ENCODE results near the gene TNP2.

TNP2 gene

DNA sequence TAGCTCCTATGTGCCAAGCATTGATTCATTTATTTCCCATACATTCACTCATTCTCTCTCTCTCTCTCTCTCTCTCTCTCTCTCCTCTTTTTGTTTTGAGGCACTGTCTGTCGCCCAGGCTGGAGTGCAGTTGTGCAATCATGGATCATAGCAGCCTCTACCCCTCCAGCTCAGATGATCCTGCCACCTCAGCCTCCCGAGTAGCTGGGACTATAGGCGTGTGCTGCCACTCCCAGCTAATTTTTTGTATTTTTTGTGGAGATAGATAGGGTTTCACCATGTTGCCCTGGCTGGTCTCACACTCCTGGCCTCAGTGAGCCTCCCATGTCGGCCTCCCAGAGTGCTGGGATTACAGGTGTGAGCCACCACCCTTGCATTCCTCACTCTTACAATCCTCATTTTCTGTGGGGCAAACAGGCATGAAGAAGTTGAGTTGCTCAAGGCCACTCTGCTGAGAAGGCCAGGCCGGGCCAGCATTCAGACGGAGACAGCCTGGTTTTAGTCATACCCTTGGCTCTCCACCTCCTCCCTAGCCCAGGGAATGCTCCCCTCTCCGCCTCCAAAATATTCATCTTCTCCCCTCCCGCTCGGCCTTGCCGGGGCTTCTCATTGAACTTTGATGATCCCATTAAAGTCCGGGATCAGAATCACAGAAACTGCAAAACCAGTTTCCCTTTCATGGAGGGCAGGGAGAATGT is 7.9 kb upstream of the TNP2 start:
- DNase-seq: no peak

DNA sequence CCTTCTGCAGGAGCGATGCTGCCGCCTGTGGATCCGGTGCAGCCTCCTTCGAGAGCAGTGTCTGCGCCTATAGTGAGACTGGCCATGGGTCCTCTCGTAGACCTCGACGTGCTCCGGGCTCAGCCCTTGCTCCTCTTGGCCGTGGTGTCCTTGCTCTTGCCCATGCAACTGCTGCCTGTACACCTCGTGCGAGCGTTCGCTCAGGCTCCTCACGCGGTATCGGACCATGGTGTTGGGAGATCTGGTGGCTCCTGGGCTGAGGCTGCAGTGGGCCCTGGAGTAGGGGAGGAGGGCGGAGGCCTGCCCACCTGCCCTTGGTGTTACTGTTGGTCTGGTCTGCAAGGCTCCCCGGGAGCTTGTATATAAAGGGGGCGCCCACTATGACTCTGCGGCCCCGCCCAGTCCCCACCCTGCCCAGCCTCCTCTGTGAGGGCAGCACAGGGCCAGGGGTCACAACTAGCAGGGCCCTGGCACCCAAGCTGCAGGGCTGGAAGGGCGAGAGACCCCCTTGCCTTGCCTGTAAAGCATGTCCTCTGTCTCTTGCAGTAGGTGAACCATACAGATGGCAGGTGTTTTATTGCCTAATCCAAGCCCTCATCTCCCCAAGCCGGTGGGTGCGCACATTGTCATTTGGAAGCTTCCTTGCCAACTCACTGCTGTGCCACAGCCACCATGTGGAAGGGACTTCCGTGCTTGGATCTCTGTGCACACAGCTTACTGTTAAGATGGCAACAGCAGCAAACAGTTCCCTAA is 7.2 kb upstream of the TNP2 start, which contains the start of gene PRM2:
TSS of gene PRM2 (minus strand) at position 338 of the 753 bp plus-strand sequence. CDS start at position 228, 110 bp downstream.
- DNase-seq: no peak

DNA sequence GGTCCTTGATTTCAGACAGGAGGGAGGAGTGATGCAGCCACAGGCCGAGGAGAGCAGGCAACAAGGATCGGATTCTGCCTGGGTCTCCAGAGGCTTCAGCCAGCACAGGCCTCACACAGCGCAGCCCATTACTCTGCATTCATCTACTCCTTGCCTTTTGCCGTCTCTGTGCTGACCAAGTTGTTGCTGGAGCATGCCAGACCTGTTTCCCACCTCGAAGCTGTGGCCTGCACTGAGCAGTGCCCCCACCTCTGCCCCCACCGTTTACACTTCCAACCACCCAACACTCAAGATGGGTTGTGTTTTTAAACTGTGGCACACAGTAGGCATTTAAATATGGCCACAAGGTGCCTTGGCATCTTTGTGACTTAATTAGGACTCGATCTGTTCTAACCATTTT is 5.8 kb upstream of the TNP2 start:
- DNase-seq: no peak

DNA sequence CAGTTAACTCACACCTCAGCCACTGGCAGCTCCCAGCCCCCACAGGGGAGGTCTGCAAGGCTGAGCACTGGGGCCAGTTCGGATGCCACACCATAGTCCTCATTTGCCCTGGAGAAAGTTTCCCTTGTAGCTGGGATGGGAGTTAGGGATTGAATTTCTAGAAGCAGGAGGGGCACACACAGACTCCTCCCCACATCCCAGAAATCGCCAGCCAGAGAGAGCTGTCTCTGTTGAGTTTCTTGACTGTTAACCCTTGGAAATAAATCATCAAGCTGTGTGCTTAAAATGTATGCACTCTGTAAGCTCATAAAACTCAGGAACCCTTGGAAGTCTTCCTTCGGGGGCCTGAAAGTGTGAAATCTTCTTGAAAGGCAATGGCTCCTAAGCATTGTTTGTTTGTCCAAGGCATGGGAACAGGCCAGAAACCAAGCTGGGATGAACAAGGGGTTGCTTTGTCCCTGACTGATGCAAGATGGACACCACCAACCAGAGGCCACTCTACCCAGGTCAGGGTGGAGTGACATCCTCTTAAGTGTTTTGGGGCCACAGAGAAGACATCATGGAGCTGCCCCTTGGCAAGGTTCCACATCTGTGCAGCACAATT is 4.7 kb upstream of the TNP2 start:
- no peak for DNase-seq

DNA sequence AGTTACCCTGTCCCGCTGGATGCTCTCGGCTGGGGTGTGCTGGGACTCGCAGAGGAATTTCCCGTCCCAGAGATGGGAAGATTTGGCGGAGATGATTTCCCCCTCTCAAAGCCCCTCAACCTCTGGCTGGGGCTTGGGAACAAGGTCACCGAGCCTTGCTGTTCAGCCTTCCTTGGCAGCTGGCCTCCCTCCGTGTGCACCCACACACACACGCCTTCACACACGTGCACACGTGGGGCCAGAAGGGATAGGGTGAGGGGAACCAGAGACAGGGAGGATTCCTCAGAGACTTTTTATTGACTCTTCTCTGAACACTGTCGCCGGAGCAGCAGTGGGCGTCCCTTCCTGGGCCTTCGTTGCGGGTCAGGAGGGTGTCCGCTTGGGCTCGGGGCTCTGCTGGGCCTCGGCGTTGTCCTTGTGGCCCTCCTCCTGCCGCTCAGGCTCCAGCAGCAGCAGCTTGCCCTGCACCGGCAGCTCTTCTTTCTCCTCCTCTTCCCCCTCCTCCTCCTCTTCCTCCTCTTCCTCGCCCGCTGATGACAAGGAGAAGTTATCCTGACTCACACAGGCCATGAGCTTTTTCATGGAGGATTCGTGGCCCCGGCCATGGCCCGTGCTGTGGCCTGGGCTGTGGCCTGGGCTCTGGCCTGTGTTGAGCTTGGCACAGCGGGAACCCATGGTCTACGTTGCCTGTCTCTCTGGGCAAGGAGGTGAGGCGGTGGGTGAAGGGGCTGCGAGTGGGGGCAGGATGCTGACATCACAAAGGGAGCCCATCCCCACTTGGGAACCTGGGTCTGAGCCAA is 4.0 kb upstream of the TNP2 start, which contains the start of gene PRM3:
TSS of gene PRM3 (minus strand) at position 709 of the 800 bp plus-strand sequence. CDS start at position 675, 34 bp downstream.
- DNase-seq: no peak

DNA sequence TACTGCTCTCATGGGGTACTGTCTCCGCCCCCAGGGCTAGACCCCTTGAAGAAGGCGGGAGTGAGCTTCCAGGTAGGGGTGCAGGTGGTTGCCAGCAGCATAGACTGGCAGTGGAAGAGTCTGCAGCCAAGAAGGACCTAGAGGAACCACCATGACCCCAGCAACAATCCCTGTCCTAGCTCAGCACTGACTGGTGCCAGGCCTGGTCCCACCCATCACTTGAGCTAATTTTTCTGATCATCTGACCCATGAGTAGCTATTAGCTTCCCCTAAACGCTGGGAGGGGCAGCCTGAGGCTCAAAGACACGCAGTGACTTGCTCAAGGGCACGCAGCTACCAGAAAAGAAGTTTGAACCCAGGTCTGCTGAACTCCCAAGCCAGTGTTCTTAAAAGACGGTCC is 3.4 kb upstream of the TNP2 start:
- no peak for DNase-seq

DNA sequence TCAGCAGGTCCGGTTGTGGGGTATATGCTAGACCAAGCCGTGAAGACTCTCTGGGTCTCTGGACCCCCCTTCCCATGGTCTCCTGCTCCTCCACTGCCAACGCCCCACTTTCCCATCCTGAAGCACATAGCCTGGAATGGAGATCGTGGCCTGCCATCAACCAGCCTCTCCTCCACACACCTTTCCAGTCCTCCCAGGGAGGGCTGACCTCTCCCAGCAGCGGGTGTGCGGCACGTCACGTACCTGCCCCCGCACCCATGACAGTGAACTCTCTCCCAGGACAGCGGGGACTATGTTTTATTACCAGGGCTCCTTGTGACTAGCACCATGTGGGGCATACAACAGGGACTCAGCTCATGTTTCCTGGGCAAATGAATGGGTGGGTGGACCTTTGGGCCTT is 2.5 kb upstream of the TNP2 start:
- DNase-seq: no peak

DNA sequence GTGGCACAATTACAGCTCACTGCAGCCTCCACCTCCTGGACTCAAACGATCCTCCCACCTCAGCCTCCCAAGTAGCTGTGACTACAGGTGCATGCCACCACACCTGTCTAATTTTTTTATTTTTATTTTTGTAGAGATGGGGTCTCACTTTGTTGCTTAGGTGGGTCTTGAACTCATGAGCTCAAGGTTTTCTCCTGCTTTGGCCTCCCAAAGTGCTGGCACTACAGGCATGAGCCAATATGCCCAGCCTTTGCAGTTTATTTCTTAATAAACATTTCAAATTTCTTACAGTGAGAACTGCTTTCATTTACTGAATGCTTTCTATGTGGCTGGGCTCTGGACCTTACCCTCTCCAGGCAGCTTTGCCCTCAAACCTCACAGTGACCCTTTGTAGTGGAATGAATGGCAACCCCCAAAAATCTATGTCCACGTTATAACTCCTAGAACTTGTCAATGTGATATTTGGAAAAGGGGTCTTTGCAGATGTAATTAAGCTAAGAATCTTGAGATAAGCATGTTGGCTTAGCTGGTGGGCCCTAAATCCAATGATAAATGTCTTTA is 1.6 kb upstream of the TNP2 start:
- no peak for DNase-seq

DNA sequence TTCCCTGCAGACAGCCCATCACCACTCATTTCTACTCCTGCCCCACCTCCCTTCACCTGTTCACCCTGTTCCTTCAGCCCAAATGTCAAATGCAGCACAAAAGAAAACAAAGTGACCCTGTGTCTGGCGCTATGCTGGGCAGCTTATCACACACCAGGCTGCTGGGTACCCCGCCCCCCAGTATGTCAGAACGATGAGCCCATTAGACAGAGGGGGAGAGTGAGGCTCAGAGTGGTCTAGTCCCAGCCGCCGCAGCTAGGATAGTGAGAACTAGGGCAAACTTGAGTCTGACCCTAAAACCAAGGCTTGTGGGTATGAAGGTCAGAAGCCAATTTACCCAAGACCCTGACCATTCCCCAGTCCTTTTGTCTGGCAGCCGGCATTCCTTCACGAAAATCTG is 4.0 kb downstream of the TNP2 start:
- no peak for DNase-seq

DNA sequence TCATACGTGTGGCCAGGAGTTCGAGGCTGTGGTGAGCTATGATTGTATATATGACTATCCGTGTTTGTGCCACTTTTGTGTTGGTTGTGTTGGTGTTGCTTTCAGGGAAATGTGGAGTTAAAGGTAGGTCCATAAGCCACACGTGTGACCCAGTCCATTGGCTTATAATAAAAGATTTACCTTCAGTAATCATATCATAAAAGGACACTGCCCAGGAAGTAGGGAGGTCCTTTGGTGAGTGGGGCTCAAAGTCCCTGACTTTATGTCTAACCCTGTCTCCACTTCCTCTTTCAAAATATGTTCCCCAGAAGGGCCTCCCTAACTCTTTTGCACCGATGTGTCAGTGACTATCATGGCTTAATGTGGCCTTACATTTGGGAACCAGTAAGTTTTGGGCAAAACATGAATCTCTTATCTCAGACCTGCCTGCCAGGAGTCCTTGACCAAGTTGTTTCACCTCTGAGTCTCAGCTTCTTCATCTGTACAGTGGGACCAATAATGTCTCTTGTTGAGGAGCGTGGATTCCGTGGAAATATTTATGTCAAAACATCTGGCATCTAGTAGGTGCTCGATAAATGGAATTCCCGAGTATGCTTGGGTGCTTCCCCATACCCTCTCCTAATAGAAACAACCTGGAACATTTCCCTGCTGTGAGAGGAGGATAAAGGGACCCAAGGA is 4.8 kb downstream of the TNP2 start:
- no peak for DNase-seq

DNA sequence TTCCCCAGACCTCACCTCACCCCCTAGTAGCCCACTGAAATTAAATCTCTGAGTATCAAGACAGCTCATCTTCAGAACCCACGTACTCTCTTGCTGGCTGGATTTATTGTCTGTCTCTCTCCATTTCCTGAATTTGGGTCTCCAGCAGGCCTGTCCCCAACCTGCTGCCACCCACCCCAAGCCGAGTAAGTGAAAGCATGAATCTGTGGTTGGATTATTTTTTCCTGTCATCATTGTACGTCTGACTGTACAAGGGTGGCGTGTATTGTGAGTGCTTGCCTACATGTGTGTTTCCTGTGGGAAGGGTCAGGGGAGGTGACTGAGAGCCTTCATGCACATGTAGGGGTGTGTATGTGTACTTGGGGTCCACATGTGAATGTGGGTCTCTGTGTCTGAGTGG is 5.4 kb downstream of the TNP2 start:
- DNase-seq: no peak

DNA sequence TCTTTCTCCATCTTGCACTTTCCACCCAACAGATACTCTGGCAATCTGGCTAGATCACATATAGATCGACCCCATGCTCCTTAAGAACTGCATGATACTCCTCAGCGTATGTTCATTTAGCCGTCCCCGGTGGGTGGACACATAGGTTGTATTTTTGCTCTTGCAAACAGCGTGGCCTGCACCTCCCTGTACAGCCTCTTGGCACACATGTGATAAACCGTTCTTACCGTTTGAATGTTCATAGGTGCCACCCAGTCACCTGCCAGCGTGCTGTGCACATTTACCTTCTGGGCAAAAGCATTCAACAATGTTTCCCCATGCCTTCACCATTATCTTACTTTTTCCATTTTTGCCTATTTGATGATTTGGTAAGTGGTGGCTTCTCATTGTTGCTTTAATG is 6.2 kb downstream of the TNP2 start:
- DNase-seq: no peak

DNA sequence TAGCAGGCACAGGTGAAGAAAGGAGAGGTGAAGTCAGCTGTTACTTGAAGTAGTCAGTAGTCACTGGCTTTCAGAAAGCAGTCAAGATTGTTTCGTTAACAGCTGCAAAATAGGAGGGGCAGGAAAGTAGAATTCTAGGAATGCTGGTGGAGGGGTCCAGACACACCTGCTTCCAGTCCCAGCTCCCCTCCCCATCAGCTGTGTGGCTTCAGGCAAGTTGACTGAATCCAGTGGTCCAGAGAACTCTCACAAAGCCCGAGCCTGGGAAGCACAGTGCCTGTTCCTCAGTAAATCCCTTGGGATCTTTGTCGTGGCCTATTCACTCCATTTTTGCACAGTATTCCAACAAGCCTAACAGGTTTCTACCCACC is 8.5 kb downstream of the TNP2 start:
- DNase-seq: no peak

DNA sequence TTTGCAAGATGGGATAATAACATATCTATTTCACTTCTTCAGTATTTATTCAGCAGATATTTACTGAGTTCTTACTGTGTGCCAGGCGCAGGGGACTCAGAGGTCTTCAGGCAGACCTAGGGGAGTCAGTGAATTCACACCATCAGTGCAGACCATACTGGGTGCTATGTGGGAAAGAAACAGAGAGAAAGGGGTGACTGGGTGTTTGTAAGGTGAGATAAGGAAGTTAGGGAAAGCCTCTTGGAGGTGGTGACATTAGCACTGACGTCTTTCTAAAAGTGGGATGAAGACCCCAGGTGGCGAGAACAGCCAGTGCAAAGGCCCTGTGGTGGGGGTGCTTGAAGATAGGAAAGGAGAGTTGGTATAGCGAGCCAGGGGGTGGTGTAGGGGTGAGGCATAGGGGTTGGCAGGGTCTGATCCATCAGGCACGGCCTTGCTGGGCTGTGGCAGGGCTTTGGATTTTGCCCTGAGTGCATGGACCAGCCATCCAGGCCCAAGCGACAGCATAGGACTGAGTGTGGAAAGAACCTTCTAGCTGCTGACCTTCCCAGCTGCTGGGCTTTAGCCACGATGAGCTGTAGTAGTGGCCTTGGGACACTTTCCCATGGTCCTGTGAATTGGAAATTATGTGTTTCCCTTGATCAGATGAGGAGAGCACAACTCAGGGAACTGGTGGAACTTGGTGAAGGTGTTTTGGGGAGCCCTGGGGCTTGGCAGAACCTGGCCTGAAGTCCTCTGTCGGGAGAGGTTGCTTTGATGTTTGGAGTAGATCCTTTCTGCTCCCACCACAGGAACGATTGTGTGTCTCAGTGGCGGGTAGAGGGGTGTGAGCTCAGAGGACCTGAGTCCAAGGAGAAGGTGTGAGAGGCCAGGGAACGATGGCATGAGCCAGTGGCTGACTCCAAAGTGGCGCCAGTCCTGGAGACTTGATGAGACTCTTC is 9.2 kb downstream of the TNP2 start:
- no peak for DNase-seq

DNA sequence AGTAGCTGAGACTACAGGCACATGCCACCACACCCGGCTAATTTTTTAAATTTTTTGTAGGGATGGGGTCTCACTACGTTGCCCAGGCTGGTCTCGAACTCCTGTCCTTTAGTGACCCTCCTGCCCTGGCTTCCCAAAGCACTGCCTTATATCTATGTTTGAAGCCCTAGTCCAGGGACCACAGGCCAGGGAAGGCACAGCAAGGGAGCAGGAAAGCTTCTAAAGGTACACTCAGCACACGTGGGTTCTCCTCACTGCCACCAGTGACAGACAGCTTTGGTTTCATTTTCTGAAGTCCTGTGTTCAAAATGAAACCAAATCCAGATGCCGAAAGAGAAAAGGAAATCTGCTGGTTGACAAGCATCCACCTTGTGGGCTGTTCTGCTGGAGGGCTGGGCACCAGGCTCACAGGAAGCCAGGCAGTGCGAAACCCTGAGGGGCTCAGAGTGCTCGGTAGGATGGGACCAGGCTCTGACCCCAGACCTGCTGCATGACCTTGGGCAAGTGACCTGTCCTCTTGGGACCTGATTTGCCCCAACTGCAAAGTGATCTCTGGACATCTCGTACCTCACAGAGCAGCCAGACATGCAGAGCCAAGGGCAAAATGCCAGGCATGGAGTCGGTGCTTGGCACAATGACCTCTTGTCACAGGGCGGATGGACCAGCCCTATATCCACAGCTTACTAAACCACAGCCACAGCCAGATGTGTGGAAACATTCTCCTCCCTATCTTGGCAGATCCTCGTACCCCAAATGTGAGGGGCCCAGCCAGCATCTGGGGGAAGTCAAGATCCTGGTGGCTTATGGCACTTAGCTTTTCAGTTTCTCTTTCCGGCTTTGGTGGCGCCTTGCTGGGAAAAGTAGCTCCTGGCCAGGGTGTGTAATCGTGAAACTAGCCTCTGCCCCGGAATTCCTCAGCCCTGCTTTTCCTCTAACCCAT is 10.3 kb downstream of the TNP2 start:
- no peak for DNase-seq

DNA sequence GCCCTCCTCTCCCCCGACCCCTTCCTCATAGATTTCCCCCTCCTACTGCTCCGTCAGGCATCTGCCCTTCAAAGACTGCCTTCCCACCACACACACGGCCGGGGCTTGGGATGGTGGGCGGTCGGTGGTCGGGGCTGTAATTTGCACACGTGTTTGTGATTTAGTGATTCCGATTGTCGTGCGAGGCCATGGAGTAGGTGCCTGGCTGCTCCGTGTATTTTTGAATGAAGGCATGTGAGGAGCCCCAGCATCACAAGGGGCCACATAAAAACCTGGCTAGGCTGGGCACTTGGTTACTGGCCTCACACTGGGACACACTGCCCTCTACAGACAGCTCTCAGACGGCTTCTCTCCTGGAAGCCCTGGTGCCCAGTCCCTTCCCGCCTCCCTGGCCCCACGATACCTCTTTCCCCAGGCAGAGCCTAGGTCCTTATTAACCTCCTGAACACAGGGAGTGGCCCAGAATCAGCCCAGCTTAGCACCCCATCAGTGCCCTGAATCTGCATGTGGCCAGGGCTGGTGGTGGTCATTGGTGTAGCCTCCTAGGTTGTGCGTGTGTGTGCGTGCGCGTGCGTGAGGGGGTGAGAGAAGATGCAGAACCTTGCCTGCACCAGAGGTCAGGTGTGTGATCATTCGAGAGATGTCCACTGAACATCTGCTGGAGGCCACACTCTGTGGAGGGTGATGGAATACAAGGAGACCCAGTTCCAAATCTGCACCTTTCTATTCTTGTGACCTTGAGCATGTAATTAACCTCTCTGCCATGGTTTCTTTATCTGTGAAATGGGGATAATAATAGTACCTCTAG is 11.8 kb downstream of the TNP2 start:
- DNase-seq: peak; percentile 82

DNA sequence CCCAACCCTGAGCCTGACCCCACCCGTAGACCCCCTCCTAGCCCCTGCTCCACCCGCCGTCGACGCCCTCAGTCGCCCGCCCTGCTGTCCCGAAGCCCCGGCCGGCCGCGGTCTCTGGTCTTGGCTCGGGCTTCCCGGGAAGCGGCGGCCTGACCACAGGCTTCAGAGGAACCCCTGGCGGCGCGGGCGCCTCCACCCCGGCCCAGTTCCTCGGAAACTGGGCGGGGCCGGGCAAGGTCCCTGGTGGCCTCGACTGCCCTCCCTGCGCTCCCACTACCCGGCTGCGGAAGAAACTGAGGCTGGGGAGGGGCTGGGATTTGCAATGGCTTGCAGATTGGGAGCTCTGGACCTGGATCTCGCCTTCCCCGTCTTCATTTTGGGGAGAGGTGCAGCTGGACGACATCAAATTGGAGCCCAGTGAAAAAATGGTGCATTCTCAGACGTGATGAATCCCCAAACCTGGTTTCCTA is 12.4 kb downstream of the TNP2 start:
- peak; percentile 51 for DNase-seq
